Kidney epithelial cell (primary cell): ENCODE results near the gene RABGAP1L. TPM values are rescaled to one million over a fixed set of nuclear protein-coding genes. Genes with fewer than 3 reads are reported as not detected.

Experiments
- DNase-seq: peaks from one replicate; pipeline ENCODE4 v3.0.0-alpha.2; 2010; ENCODE audit warnings: low read depth
- H3K27me3 ChIP-seq: 2 replicates; pipeline ENCODE4 v1.6.0; 2011; ENCODE audit warnings: low read length; ENCODE audit not compliant: control insufficient read depth, insufficient read depth
- H3K36me3 ChIP-seq: 2 replicates; pipeline ENCODE4 v1.5.1; 2011; ENCODE audit warnings: low read length; ENCODE audit not compliant: control insufficient read depth, insufficient read depth
- H3K4me3 ChIP-seq: 2 replicates; pipeline ENCODE4 v1.5.1; 2011; ENCODE audit warnings: low read depth, mild to moderate bottlenecking, control low read depth, low read length
- CTCF ChIP-seq: IDR thresholded peaks from 2 replicates; pipeline ENCODE4 v1.5.1; 2011; ENCODE audit warnings: mild to moderate bottlenecking, moderate library complexity, low read length, control low read depth, inconsistent platforms; ENCODE audit not compliant: insufficient read depth, poor library complexity, severe bottlenecking
- total RNA-seq: library from RNA; depleted of rRNA; stranded (reverse); fragments of >200 nt; gene quantifications from 2 replicates; pipeline ENCODE4 v1.2.3, GENCODE V29; 2015

Gene RABGAP1L
- total RNA-seq, 1 donor from 2014 or later: 22.1 TPM

- Histone ChIP-seq H3K4me3 (no peak overlapping the region), H3K27me3 (no peaks in the 10 kb centered on the region), H3K36me3 (no peaks in the 10 kb centered on the region)
- no peak for DNase-seq
- no peak for TF ChIP-seq CTCF
These were observed 738.9 kb downstream of the RABGAP1L start for GRCh38 chr1:174898102-174898797.

DNA sequence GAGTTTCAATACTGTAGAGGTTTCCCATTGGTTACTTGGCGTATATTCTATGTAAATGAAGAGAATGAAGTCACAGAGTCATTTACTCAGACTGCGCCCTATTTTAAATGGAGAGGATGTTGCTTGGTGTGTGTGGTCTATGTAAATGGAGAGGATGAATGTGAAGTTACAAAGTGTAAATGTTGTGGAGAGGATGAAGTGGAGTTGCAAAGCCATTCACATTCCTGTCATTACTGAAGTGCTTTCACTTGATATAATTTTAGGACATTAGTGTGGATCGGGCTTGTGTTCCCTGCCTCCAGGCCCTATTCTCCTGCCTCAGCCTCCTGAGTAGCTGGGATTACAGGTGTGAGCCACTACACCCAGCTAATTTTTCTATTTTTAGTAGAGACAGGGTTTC is 741.0 kb downstream of the RABGAP1L start:
- Histone ChIP-seq H3K36me3 (no peaks in the 10 kb centered on the region), H3K4me3 (no peak overlapping the region), H3K27me3 (no peaks in the 10 kb centered on the region)
- TF ChIP-seq CTCF: no peak
- DNase-seq: no peak

- Histone ChIP-seq H3K4me3 (no peak overlapping the region), H3K36me3 (no peaks in the 10 kb centered on the region), H3K27me3 (no peaks in the 10 kb centered on the region)
- TF ChIP-seq CTCF: no peak
- peak; percentile 61 for DNase-seq
These were observed 743.3 kb downstream of the RABGAP1L start for GRCh38 chr1:174902531-174903099.

GRCh38 chr1:174911606-174912005 is 752.3 kb downstream of the RABGAP1L start:
- no peak overlapping the region for H3K4me3 ChIP-seq
- no peaks in the 10 kb centered on the region for H3K27me3 ChIP-seq
- TF ChIP-seq CTCF: no peak
- no peak for DNase-seq
- no peaks in the 10 kb centered on the region for H3K36me3 ChIP-seq

DNA sequence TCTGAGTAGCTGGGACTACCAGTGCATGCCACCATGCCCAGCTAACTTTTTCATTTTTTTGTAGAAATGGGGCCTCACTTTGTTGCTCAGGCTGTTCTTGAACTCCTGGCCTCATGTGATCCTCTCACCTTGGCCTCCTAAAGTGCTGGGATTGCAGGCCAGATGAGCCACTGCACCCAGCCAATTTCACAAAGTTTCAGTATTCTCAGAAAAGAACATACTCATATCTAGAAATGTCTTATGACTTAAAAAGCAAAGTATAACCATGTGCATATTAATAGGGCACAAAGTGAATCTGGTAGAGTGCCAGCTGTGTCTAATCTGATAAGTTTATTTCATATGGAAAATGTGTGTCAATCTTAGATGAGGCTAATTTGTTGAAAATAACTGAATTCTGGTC is 752.9 kb downstream of the RABGAP1L start:
- Histone ChIP-seq H3K4me3 (no peak overlapping the region), H3K36me3 (no peaks in the 10 kb centered on the region), H3K27me3 (no peaks in the 10 kb centered on the region)
- DNase-seq: no peak
- TF ChIP-seq CTCF: no peak

GRCh38 chr1:174913225-174913903 is 754.0 kb downstream of the RABGAP1L start:
- no peak for DNase-seq
- no peaks in the 10 kb centered on the region for H3K36me3 ChIP-seq
- no peaks in the 10 kb centered on the region for H3K27me3 ChIP-seq
- TF ChIP-seq CTCF: no peak
- no peak overlapping the region for H3K4me3 ChIP-seq
